PC-3 (cell line): ENCODE data around the gene HPSE2. TPM values are rescaled to one million over a fixed set of nuclear protein-coding genes. Genes with fewer than 3 reads are reported as not detected.

ENCODE experiments used
- ATAC-seq: fragments of 200-7000 bp; cut with Tn5 transposase; 2 replicates; pipeline ENCODE4 v1.9.1; 2020; ENCODE audit warnings: mild to moderate bottlenecking, moderate library complexity
- BruUV-seq: library from RNA; stranded (reverse); fragments of 400-500 nt; replicated peaks from 2 replicates; lab custom pipeline; 2021; lab: Mats Ljungman, UMichigan
- CTCF ChIA-PET: fragments of 300-600 bp; sonication (Branson Sonifier 250); formaldehyde crosslinking; loops from one replicate; lab custom pipeline; 2022; ENCODE audit warnings: antibody characterized with exemption; lab: Charles Lee
- POLR2A ChIA-PET: fragments of 300-600 bp; sonication (Branson Sonifier 250); formaldehyde crosslinking; loops from one replicate; lab custom pipeline; 2022; ENCODE audit warnings: antibody characterized with exemption; ENCODE audit not compliant: unreplicated experiment; lab: Charles Lee
- DNase-seq: peaks from one replicate; pipeline ENCODE4 v3.0.0-alpha.2; 2015
- H2AFZ ChIP-seq: fragments of 300-600 bp; sonication (generic); 2 replicates; pipeline ENCODE4 v1.6.0; 2016; ENCODE audit warnings: antibody characterized with exemption, low read length
- H3F3A ChIP-seq: fragments of 300-600 bp; sonication (generic); one replicate; pipeline ENCODE4 v1.6.0; 2017; ENCODE audit warnings: antibody characterized with exemption, low read length, control low read depth, mild to moderate bottlenecking; ENCODE audit not compliant: unreplicated experiment
- H3K27ac ChIP-seq: fragments of 300-600 bp; sonication (generic); 2 replicates; pipeline ENCODE4 v1.5.1; 2016; ENCODE audit warnings: mild to moderate bottlenecking, low read length
- H3K27me3 ChIP-seq: fragments of 300-600 bp; sonication (generic); 2 replicates; pipeline ENCODE4 v1.6.1; 2016; ENCODE audit warnings: low read length, mixed read lengths
- H3K36me3 ChIP-seq: fragments of 300-600 bp; sonication (generic); 2 replicates; pipeline ENCODE4 v1.6.1; 2016; ENCODE audit warnings: low read depth, mixed run types, low read length, mixed read lengths
- H3K4me1 ChIP-seq: fragments of 300-600 bp; sonication (generic); 2 replicates; pipeline ENCODE4 v1.5.1; 2016; ENCODE audit warnings: low read length; ENCODE audit not compliant: insufficient read depth
- H3K4me2 ChIP-seq: fragments of 300-600 bp; sonication (generic); 2 replicates; pipeline ENCODE4 v1.6.0; 2016; ENCODE audit warnings: low read length
- H3K4me3 ChIP-seq: fragments of 300-600 bp; sonication (generic); 2 replicates; pipeline ENCODE4 v1.5.1; 2016; ENCODE audit warnings: mild to moderate bottlenecking, low read length, mixed read lengths
- H3K79me2 ChIP-seq: fragments of 300-600 bp; sonication (generic); 2 replicates; pipeline ENCODE4 v1.6.1; 2017; ENCODE audit warnings: low read length, mixed read lengths
- H3K9ac ChIP-seq: fragments of 300-600 bp; sonication (generic); 2 replicates; pipeline ENCODE4 v1.6.0; 2016; ENCODE audit warnings: mild to moderate bottlenecking, low read length
- H3K9me2 ChIP-seq: fragments of 300-600 bp; sonication (generic); replicated peaks from 2 replicates; pipeline ENCODE4 v1.6.1; 2016; ENCODE audit warnings: mixed run types, low read length, mixed read lengths
- H3K9me3 ChIP-seq: fragments of 300-600 bp; sonication (generic); 2 replicates; pipeline ENCODE4 v1.6.1; 2016; ENCODE audit warnings: low read length, mixed read lengths
- H4K20me1 ChIP-seq: fragments of 300-600 bp; sonication (generic); 2 replicates; pipeline ENCODE4 v1.6.1; 2016; ENCODE audit warnings: low read length, mixed read lengths
- EZH2 ChIP-seq: fragments of 300-600 bp; sonication (generic); IDR thresholded peaks from one replicate; pipeline ENCODE4 v1.6.1; 2017; ENCODE audit warnings: antibody characterized with exemption, mild to moderate bottlenecking, low read length; ENCODE audit not compliant: unreplicated experiment
- EZH2phosphoT487 ChIP-seq: fragments of 300-600 bp; sonication (generic); IDR thresholded peaks from 2 replicates; pipeline ENCODE4 v1.6.1; 2018; ENCODE audit warnings: mild to moderate bottlenecking, antibody characterized with exemption, low read length, borderline replicate concordance
- intact Hi-C: fragments of 100-400 bp; cut with micrococcal nuclease; formaldehyde crosslinking; loops from 2 replicates; pipeline ENCODE4 v1.9.0; 2023
- total RNA-seq: library from RNA; depleted of rRNA; stranded (reverse); fragments of >200 nt; gene quantifications from 2 replicates; pipeline ENCODE4 v1.2.3, GENCODE V29; 2014
- TF ChIP-seq, protein P1 (sequence below): fragments of 300-600 bp; sonication (generic); conservative IDR thresholded peaks from 2 replicates; pipeline ENCODE4 v1.5.1; 2017; ENCODE audit warnings: antibody characterized with exemption, low read depth, mild to moderate bottlenecking, low read length

HPSE2 gene
- total RNA-seq, 1 experiment from 2014 or later, result 0.15 TPM

DNA sequence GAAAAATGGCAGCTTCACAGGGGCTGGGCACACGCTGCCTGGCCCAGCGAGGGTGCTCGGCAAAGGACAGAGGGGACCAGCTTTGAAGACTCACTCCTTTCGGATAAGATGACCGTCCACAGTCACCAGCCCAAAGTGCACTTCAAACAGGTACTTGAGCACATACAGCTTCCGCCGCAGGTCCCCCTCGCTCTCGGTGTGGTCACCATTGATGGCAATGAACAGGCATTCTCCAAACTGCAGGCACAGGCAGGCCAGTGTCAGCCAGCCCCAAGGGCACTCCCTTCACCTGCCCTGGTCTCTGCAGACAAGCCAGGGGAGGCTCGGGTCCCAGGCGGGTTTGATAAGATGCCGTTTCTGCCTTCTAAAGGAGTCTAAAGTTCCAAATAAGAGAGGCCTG, 800.5 kb downstream of the HPSE2 start:
- Histone ChIP-seq H3K4me1 (peaks cover 13% of the 10 kb centered on the region), H3K9me2 (no peaks in the 10 kb centered on the region), H3F3A (no peaks in the 10 kb centered on the region), H3K9me3 (no peaks in the 10 kb centered on the region), H3K79me2 (no peaks in the 10 kb centered on the region), H3K4me3 (no peak overlapping the region), H2AFZ (no peak overlapping the region), H4K20me1 (no peaks in the 10 kb centered on the region), H3K4me2 (peak overlapping the region; percentile 61; the same call in 1 of the 2 replicates), H3K36me3 (no peaks in the 10 kb centered on the region), H3K27me3 (no peaks in the 10 kb centered on the region), H3K9ac (no peak overlapping the region), H3K27ac (no peak overlapping the region)
- no peak for ATAC-seq
- POLR2A ChIA-PET, result no interaction called here
- no peak for DNase-seq
- TF ChIP-seq EZH2 (no peak), EZH2phosphoT487 (no peak)
- TF ChIP-seq, protein P1, sequence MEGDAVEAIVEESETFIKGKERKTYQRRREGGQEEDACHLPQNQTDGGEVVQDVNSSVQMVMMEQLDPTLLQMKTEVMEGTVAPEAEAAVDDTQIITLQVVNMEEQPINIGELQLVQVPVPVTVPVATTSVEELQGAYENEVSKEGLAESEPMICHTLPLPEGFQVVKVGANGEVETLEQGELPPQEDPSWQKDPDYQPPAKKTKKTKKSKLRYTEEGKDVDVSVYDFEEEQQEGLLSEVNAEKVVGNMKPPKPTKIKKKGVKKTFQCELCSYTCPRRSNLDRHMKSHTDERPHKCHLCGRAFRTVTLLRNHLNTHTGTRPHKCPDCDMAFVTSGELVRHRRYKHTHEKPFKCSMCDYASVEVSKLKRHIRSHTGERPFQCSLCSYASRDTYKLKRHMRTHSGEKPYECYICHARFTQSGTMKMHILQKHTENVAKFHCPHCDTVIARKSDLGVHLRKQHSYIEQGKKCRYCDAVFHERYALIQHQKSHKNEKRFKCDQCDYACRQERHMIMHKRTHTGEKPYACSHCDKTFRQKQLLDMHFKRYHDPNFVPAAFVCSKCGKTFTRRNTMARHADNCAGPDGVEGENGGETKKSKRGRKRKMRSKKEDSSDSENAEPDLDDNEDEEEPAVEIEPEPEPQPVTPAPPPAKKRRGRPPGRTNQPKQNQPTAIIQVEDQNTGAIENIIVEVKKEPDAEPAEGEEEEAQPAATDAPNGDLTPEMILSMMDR, result no peak
- intact Hi-C loops, result no loop called here
- no TSS peak for BruUV-seq
- CTCF ChIA-PET, result no interaction called here

DNA sequence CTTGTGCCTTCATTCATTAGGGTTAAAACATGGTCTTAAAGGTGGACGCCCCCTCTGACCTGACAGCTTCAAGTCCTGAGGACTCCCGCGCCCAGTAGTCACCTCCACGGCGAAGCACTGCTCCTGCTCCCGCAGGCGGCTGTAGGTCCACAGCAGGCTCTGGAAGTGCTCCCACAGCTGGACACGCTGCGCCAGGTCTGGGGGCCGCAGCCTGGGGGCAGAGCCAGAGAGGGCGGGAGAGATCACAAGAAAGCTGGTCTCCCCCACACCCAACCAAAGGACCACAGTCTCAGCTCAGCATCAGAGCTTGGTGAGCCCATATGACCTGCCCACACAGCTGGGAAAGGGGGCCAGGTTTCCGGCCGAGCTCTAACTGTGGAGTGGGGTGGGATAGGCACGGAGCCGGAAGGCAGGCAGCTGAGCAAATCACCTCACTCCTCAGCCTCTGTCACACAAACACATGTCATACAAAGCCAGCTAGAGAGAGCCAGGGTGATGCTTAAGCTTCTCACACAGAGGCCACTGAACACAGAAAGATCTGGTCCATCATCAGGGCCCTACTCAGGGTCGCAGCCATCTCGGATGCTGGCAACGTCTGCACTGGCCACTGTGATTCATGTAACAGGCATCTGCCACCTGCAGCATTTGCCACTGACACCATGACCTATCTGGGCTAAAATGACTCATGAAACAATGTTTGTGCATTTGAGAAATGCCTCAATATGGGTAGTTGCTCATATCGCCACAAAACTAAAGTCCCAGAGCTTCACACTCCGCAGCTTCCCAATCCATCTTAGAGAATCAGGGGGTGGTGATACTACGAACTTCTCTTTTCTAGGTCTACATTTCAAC, 801.5 kb downstream of the HPSE2 start:
- Histone ChIP-seq H3K4me2 (peak overlapping the region; percentile 61), H2AFZ (no peak overlapping the region), H3K4me1 (peaks cover 13% of the 10 kb centered on the region), H3K27me3 (no peaks in the 10 kb centered on the region), H3K9me3 (no peaks in the 10 kb centered on the region), H3K27ac (no peak overlapping the region), H3K4me3 (no peak overlapping the region), H4K20me1 (no peaks in the 10 kb centered on the region), H3F3A (no peaks in the 10 kb centered on the region), H3K36me3 (no peaks in the 10 kb centered on the region), H3K79me2 (no peaks in the 10 kb centered on the region), H3K9me2 (no peaks in the 10 kb centered on the region), H3K9ac (no peak overlapping the region)
- peak; percentile 81 for DNase-seq
- intact Hi-C loops, result loop anchor here (1.0 kb wide), 1 partner anchor 36 kb away; no protein-coding TSS in a partner anchor
- no TSS peak for BruUV-seq
- POLR2A ChIA-PET, result no interaction called here
- peak; percentile 82 for ATAC-seq
- no peak for TF ChIP-seq EZH2phosphoT487
- no peak for TF ChIP-seq EZH2
- TF ChIP-seq, protein P1, result no peak
- CTCF ChIA-PET, result interaction anchor here (0.5 kb wide), 1 partner anchor 994 kb away, joined by 4 read pairs; no protein-coding TSS in a partner anchor

DNA sequence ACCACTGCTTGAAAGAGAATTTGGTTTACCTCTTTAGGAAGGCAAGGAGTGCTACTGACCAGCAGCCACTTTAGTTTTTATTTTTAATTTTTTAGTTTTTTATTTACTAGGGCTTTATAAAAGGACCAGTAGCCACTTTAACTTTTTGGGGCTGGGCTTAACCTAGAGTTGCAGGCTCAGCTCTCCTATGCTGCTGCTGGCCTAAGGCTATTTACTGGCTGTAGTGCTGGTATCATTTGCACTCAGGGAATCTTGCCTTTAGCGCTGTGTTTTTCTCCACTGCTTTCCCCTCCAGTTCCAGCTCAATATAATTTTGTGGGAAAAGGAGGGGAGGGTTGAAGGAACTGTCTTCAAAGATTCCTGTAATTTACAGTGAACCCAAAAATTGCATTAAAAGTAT, 802.3 kb downstream of the HPSE2 start:
- Histone ChIP-seq H2AFZ (no peak overlapping the region), H3K9me2 (no peaks in the 10 kb centered on the region), H3K27ac (no peak overlapping the region), H4K20me1 (no peaks in the 10 kb centered on the region), H3K36me3 (no peaks in the 10 kb centered on the region), H3F3A (no peaks in the 10 kb centered on the region), H3K27me3 (no peaks in the 10 kb centered on the region), H3K4me3 (no peak overlapping the region), H3K4me2 (no peak overlapping the region), H3K9me3 (no peaks in the 10 kb centered on the region), H3K4me1 (peaks cover 13% of the 10 kb centered on the region), H3K9ac (no peak overlapping the region), H3K79me2 (no peaks in the 10 kb centered on the region)
- CTCF ChIA-PET, result no interaction called here
- POLR2A ChIA-PET, result no interaction called here
- no peak for ATAC-seq
- no peak for DNase-seq
- TF ChIP-seq EZH2 (no peak), EZH2phosphoT487 (no peak)
- TF ChIP-seq, protein P1, result no peak
- BruUV-seq, result no TSS peak
- intact Hi-C loops, result no loop called here
